GM19328 (cell line): Measurements from ENCODE around the gene FAM9B.
"Not testable (repeated sequence)": the region's sequence is repeated elsewhere in the genome, so short reads cannot be mapped to it uniquely, and the experiment has no call there.

Source experiments
- ATAC-seq: cut with Tn5 transposase; IDR thresholded peaks from one replicate; pipeline ENCODE4 v1.9.1; 2021; ENCODE audit warnings: mild to moderate bottlenecking, moderate library complexity; ENCODE audit not compliant: unreplicated experiment

Gene FAM9B

GRCh38 chrX:9033989-9034388 lies at the start of gene FAM9B:
Gene FAM9B, minus strand, starts transcription at chrX:9034127. Its CDS starts 1,141 bp downstream, at chrX:9032986.
- no peak for ATAC-seq

GRCh38 chrX:9081271-9081670 lies 47.3 kb upstream of the FAM9B start:
- no peak for ATAC-seq

GRCh38 chrX:9074326-9074725 lies 40.4 kb upstream of the FAM9B start:
- ATAC-seq = no peak

- ATAC-seq = no peak
These were observed 38.4 kb upstream of the FAM9B start for GRCh38 chrX:9072281-9072680.

- ATAC-seq = no peak
These were observed 37.2 kb upstream of the FAM9B start for GRCh38 chrX:9071031-9071650.

GRCh38 chrX:9069573-9069972 lies 35.6 kb upstream of the FAM9B start:
- ATAC-seq = no peak

- no peak for ATAC-seq
These were observed 30.8 kb upstream of the FAM9B start for GRCh38 chrX:9064694-9065093.

- ATAC-seq = no peak
These were observed 28.7 kb upstream of the FAM9B start for GRCh38 chrX:9062641-9063040.

GRCh38 chrX:9055354-9055753 lies 21.4 kb upstream of the FAM9B start:
- no peak for ATAC-seq

- ATAC-seq = no peak
These were observed 18.2 kb upstream of the FAM9B start for GRCh38 chrX:9052081-9052480.

GRCh38 chrX:9050331-9050730 lies 16.4 kb upstream of the FAM9B start:
- ATAC-seq = no peak

GRCh38 chrX:9048801-9049200 lies 14.9 kb upstream of the FAM9B start:
- ATAC-seq = no peak

GRCh38 chrX:9038244-9038643 lies 4.3 kb upstream of the FAM9B start:
- no peak for ATAC-seq

- ATAC-seq = no peak
These were observed 3.4 kb upstream of the FAM9B start for GRCh38 chrX:9037296-9037695.

- ATAC-seq = no peak
These were observed 341 bp downstream of the FAM9B start for GRCh38 chrX:9033586-9033985.

- no peak for ATAC-seq
These were observed 748 bp downstream of the FAM9B start for GRCh38 chrX:9033179-9033578.

- no peak for ATAC-seq
These were observed 10.6 kb downstream of the FAM9B start for GRCh38 chrX:9023293-9023692.

- no peak for ATAC-seq
These were observed 14.8 kb downstream of the FAM9B start for GRCh38 chrX:9019151-9019550.

- ATAC-seq = not testable (repeated sequence)
These were observed 15.6 kb downstream of the FAM9B start for GRCh38 chrX:9018332-9018731.

- no peak for ATAC-seq
These were observed 30.9 kb downstream of the FAM9B start for GRCh38 chrX:9003041-9003440.

GRCh38 chrX:8988446-8988845 lies 45.5 kb downstream of the FAM9B start:
- no peak for ATAC-seq

- no peak for ATAC-seq
These were observed 46.2 kb downstream of the FAM9B start for GRCh38 chrX:8987672-8988250.

- ATAC-seq = no peak
These were observed 49.7 kb downstream of the FAM9B start for GRCh38 chrX:8984231-8984630.
